Breast epithelium (tissue), 4 donors: ENCODE measurements around the gene CERS5. TPM values are rescaled to one million over a fixed set of nuclear protein-coding genes. Genes with fewer than 3 reads are reported as not detected.

Experiments used
- DNase-seq, 2 donors: peaks; one replicate each; pipeline ENCODE4 v3.0.0-alpha.2; 2019; ENCODE audit warnings: low spot score in 2 of 2
- H3K27ac ChIP-seq, 2 donors: fragments of 200-600 bp; sonication (generic) in 1 of 2; one replicate each; pipeline ENCODE4 v1.5.1; 2016 to 2019; ENCODE audit warnings: mild to moderate bottlenecking in 1 of 2
- H3K27me3 ChIP-seq, 2 donors: fragments of 200-600 bp; sonication (generic) in 1 of 2; one replicate each; pipeline versions ENCODE4 v1.5.1 to v1.6.0; 2017 to 2019; ENCODE audit warnings: control low read depth in 1 of 2, mild to moderate bottlenecking in 1 of 2
- H3K36me3 ChIP-seq: fragments of 200-600 bp; one replicate; pipeline ENCODE4 v1.5.1; 2019
- H3K4me1 ChIP-seq, 2 donors: fragments of 200-600 bp; sonication (generic); one replicate each; pipeline ENCODE4 v1.5.1; 2016 to 2019; ENCODE audit warnings: control low read depth in 1 of 2
- H3K4me3 ChIP-seq, 3 donors: fragments of 200-600 bp; sonication (generic); 1 replicate in 2 of 3; 2 replicates in 1 of 3; pipeline ENCODE4 v1.5.1; 2016 to 2019; ENCODE audit warnings: mild to moderate bottlenecking in 3 of 3, moderate library complexity in 2 of 3
- H3K9me3 ChIP-seq, 2 donors: fragments of 200-600 bp; sonication (generic) in 1 of 2; one replicate each; pipeline ENCODE4 v1.5.1; 2016 to 2019; ENCODE audit warnings: control low read depth in 1 of 2
- POLR2A ChIP-seq: fragments of 450-650 bp; IDR thresholded peaks from one replicate; pipeline ENCODE4 v1.6.1; 2016; ENCODE audit warnings: antibody characterized with exemption, mild to moderate bottlenecking, moderate library complexity
- POLR2AphosphoS5 ChIP-seq, 3 donors: sonication (generic); formaldehyde crosslinking; IDR thresholded peaks; one replicate each; pipeline ENCODE4 v1.6.1; 2017; ENCODE audit warnings: antibody characterized with exemption in 3 of 3
- intact Hi-C: fragments of 100-400 bp; cut with DNase I; formaldehyde crosslinking; loops from one replicate; pipeline ENCODE4 v1.15.1; 2023; ENCODE audit warnings: low total_unique reads
- total RNA-seq, 3 donors: library from RNA; depleted of rRNA; stranded (reverse); fragments of >200 nt; gene quantifications; one replicate each; pipeline ENCODE4 v1.1.0, GENCODE V29; 2016
- TF ChIP-seq, protein P1 (sequence below), 3 donors: fragments of 450-650 bp; IDR thresholded peaks; one replicate each; pipeline ENCODE4 v1.5.1; 2016 to 2017; ENCODE audit warnings: antibody characterized with exemption in 3 of 3, mild to moderate bottlenecking in 3 of 3, moderate library complexity in 3 of 3

Gene CERS5
- total RNA-seq, 3 donors from 2014 or later: 25.0 to 40.1 (median 32.4) TPM

- no peaks in the 10 kb centered on the region for H3K27me3 ChIP-seq
- no peaks in the 10 kb centered on the region for H3K9me3 ChIP-seq
- intact Hi-C loops: loop anchor here (10.0 kb wide), 1 partner anchor 86 kb away; no protein-coding TSS in a partner anchor
- peaks cover 5% of the 10 kb centered on the region for H3K36me3 ChIP-seq
- peak overlapping the region in 1 of 2 donors; percentile 5 for H3K27ac ChIP-seq
- no peak for TF ChIP-seq POLR2AphosphoS5 (IDR thresholded peaks at IDR 0.05)
- TF ChIP-seq, protein P1, sequence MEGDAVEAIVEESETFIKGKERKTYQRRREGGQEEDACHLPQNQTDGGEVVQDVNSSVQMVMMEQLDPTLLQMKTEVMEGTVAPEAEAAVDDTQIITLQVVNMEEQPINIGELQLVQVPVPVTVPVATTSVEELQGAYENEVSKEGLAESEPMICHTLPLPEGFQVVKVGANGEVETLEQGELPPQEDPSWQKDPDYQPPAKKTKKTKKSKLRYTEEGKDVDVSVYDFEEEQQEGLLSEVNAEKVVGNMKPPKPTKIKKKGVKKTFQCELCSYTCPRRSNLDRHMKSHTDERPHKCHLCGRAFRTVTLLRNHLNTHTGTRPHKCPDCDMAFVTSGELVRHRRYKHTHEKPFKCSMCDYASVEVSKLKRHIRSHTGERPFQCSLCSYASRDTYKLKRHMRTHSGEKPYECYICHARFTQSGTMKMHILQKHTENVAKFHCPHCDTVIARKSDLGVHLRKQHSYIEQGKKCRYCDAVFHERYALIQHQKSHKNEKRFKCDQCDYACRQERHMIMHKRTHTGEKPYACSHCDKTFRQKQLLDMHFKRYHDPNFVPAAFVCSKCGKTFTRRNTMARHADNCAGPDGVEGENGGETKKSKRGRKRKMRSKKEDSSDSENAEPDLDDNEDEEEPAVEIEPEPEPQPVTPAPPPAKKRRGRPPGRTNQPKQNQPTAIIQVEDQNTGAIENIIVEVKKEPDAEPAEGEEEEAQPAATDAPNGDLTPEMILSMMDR (IDR thresholded peaks at IDR 0.05): peak; percentile 29 to 78 (median 65)
- DNase-seq: peak in 1 of 2 donors; percentile 55
- no peak overlapping the region for H3K4me3 ChIP-seq
- H3K4me1 ChIP-seq: no peaks in the 10 kb centered on the region
Observed at GRCh38 chr12:50088577-50089335, 78.4 kb downstream of the CERS5 start.

DNA sequence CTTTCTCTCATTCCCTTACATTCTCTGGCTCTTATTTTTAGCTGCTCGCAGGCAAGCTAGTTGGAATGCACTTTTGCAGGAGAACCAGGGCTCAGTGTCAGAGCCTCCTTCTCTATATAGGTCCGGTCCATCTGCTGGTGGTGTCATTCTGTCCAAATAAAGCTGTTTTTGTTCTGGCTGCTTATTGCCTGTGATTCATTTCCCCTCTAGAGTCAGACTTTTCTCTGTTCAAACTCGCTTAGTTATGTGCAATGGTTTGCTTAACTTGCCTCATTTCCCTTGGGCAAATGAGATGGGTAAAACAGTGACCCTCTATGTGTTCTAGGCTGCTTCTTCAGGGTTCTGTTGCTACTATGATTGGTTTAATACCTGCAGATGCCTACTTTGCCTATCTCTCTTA, 79.2 kb downstream of the CERS5 start:
- H3K9me3 ChIP-seq: no peaks in the 10 kb centered on the region
- no peak overlapping the region for H3K4me3 ChIP-seq
- intact Hi-C loops: loop anchor here (10.0 kb wide), 1 partner anchor 87 kb away; no protein-coding TSS in a partner anchor
- H3K27me3 ChIP-seq: no peaks in the 10 kb centered on the region
- DNase-seq: no peak
- H3K4me1 ChIP-seq: no peaks in the 10 kb centered on the region
- peaks cover 5% of the 10 kb centered on the region for H3K36me3 ChIP-seq
- TF ChIP-seq, protein P1 (IDR thresholded peaks at IDR 0.05): no peak
- TF ChIP-seq POLR2AphosphoS5 (IDR thresholded peaks at IDR 0.05) (no peak), POLR2A (no peak)
- no peak overlapping the region for H3K27ac ChIP-seq

GRCh38 chr12:50087151-50087550, 80.0 kb downstream of the CERS5 start:
- Histone ChIP-seq H3K36me3 (peaks cover 5% of the 10 kb centered on the region), H3K4me3 (no peak overlapping the region), H3K27me3 (no peaks in the 10 kb centered on the region), H3K4me1 (no peaks in the 10 kb centered on the region), H3K9me3 (no peaks in the 10 kb centered on the region), H3K27ac (peak overlapping the region in 1 of 2 donors; percentile 38)
- TF ChIP-seq, protein P1 (IDR thresholded peaks at IDR 0.05): no peak
- TF ChIP-seq POLR2AphosphoS5 (IDR thresholded peaks at IDR 0.05) (no peak), POLR2A (no peak)
- intact Hi-C loops: loop anchor here (10.0 kb wide), 1 partner anchor 88 kb away; no protein-coding TSS in a partner anchor
- DNase-seq: no peak

- intact Hi-C loops: loop anchor here (10.0 kb wide), 1 partner anchor 89 kb away; no protein-coding TSS in a partner anchor
- Histone ChIP-seq H3K4me3 (peak overlapping the region in 2 of 3 donors; percentile 88 to 96), H3K36me3 (peaks cover 5% of the 10 kb centered on the region), H3K9me3 (no peaks in the 10 kb centered on the region), H3K4me1 (no peaks in the 10 kb centered on the region), H3K27me3 (no peaks in the 10 kb centered on the region), H3K27ac (peak overlapping the region; percentile 96 to 98)
- DNase-seq: no peak
- TF ChIP-seq POLR2A (no peak), POLR2AphosphoS5 (IDR thresholded peaks at IDR 0.05) (no peak)
- TF ChIP-seq, protein P1 (IDR thresholded peaks at IDR 0.05): no peak
Observed at GRCh38 chr12:50086148-50086547, 81.0 kb downstream of the CERS5 start.

GRCh38 chr12:50085615-50086072, 81.5 kb downstream of the CERS5 start:
- Histone ChIP-seq H3K4me1 (no peaks in the 10 kb centered on the region), H3K27me3 (no peaks in the 10 kb centered on the region), H3K4me3 (peak overlapping the region; percentile 87 to 96 (median 88)), H3K9me3 (no peaks in the 10 kb centered on the region), H3K27ac (peak overlapping the region; percentile 96 to 98), H3K36me3 (peaks cover 5% of the 10 kb centered on the region)
- TF ChIP-seq, protein P1 (IDR thresholded peaks at IDR 0.05): no peak
- TF ChIP-seq POLR2A (no peak), POLR2AphosphoS5 (IDR thresholded peaks at IDR 0.05) (no peak)
- intact Hi-C loops: loop anchor here (10.0 kb wide), 1 partner anchor 89 kb away; no protein-coding TSS in a partner anchor
- no peak for DNase-seq
